BLaER1 (cell line): ENCODE results near the gene BORCS5.

Experiments used
- H3K27ac ChIP-seq: shearing (Covaris generic); formaldehyde crosslinking; 2 replicates; pipeline ENCODE4 v1.8.1; 2022
- H3K27me3 ChIP-seq: shearing (Covaris generic); formaldehyde crosslinking; 2 replicates; pipeline ENCODE4 v1.8.1; 2022
- H3K36me3 ChIP-seq: shearing (Covaris generic); formaldehyde crosslinking; 2 replicates; pipeline ENCODE4 v1.8.1; 2022
- H3K4me1 ChIP-seq: shearing (Covaris generic); formaldehyde crosslinking; 2 replicates; pipeline ENCODE4 v1.8.1; 2022
- H3K4me2 ChIP-seq: shearing (Covaris generic); formaldehyde crosslinking; 2 replicates; pipeline ENCODE4 v1.8.1; 2022
- H3K4me3 ChIP-seq: shearing (Covaris generic); formaldehyde crosslinking; 2 replicates; pipeline ENCODE4 v1.8.1; 2022
- H3K9ac ChIP-seq: shearing (Covaris generic); formaldehyde crosslinking; 2 replicates; pipeline ENCODE4 v1.8.1; 2022
- H3K9me3 ChIP-seq: shearing (Covaris generic); formaldehyde crosslinking; 2 replicates; pipeline ENCODE4 v1.8.1; 2022
- H4K20me1 ChIP-seq: shearing (Covaris generic); formaldehyde crosslinking; 2 replicates; pipeline ENCODE4 v1.8.1; 2022
- Cebpa-rat ChIP-seq: shearing (Covaris generic); IDR thresholded peaks from 2 replicates; pipeline ENCODE4 v1.8.1; 2022

The BORCS5 gene

GRCh38 chr12:12372946-12373722, 16.3 kb downstream of the BORCS5 start:
- no peak overlapping the region for H3K4me2 ChIP-seq
- no peaks in the 10 kb centered on the region for H3K27me3 ChIP-seq
- H3K36me3 ChIP-seq: peaks cover 3% of the 10 kb centered on the region; the same call in 1 of the 2 replicates
- TF ChIP-seq Cebpa-rat: no peak
- H4K20me1 ChIP-seq: no peaks in the 10 kb centered on the region
- no peaks in the 10 kb centered on the region for H3K9me3 ChIP-seq
- 0 out of 2 replicates have a peak, but pooled peaks cover 7% of the 10 kb centered on the region for H3K4me1 ChIP-seq
- no peak overlapping the region for H3K27ac ChIP-seq
- H3K9ac ChIP-seq: no peak overlapping the region
- no peak overlapping the region for H3K4me3 ChIP-seq

GRCh38 chr12:12376646-12377448, 20.0 kb downstream of the BORCS5 start:
- no peaks in the 10 kb centered on the region for H3K9me3 ChIP-seq
- peaks cover 16% of the 10 kb centered on the region for H3K4me1 ChIP-seq
- no peak overlapping the region for H3K4me2 ChIP-seq
- no peak overlapping the region for H3K27ac ChIP-seq
- no peaks in the 10 kb centered on the region for H3K36me3 ChIP-seq
- no peak overlapping the region for H3K4me3 ChIP-seq
- no peaks in the 10 kb centered on the region for H3K27me3 ChIP-seq
- H3K9ac ChIP-seq: no peak overlapping the region
- TF ChIP-seq Cebpa-rat: no peak
- H4K20me1 ChIP-seq: no peaks in the 10 kb centered on the region

- Histone ChIP-seq H3K27me3 (no peaks in the 10 kb centered on the region), H3K4me3 (no peak overlapping the region), H3K9me3 (peaks cover 10% of the 10 kb centered on the region), H3K36me3 (peaks cover 8% of the 10 kb centered on the region; the same call in 1 of the 2 replicates), H3K4me1 (peaks cover 16% of the 10 kb centered on the region), H3K4me2 (no peak overlapping the region), H3K9ac (no peak overlapping the region), H4K20me1 (no peaks in the 10 kb centered on the region), H3K27ac (no peak overlapping the region)
- TF ChIP-seq Cebpa-rat: no peak
These were observed 21.7 kb downstream of the BORCS5 start for GRCh38 chr12:12378616-12379015.

- Histone ChIP-seq H3K27ac (no peak overlapping the region), H3K36me3 (peaks cover 8% of the 10 kb centered on the region; the same call in 1 of the 2 replicates), H3K4me1 (peaks cover 30% of the 10 kb centered on the region), H3K27me3 (no peaks in the 10 kb centered on the region), H3K9me3 (peaks cover 12% of the 10 kb centered on the region), H3K9ac (no peak overlapping the region), H4K20me1 (no peaks in the 10 kb centered on the region), H3K4me2 (peak overlapping the region; percentile 10; the same call in 1 of the 2 replicates), H3K4me3 (no peak overlapping the region)
- no peak for TF ChIP-seq Cebpa-rat
These were observed 23.2 kb downstream of the BORCS5 start for GRCh38 chr12:12379831-12380730.

- no peak overlapping the region for H3K9ac ChIP-seq
- H3K9me3 ChIP-seq: peaks cover 12% of the 10 kb centered on the region
- no peak overlapping the region for H3K4me3 ChIP-seq
- peaks cover 8% of the 10 kb centered on the region; the same call in 1 of the 2 replicates for H3K36me3 ChIP-seq
- H3K4me1 ChIP-seq: peaks cover 37% of the 10 kb centered on the region
- no peaks in the 10 kb centered on the region for H4K20me1 ChIP-seq
- H3K27ac ChIP-seq: no peak overlapping the region
- TF ChIP-seq Cebpa-rat: no peak
- H3K27me3 ChIP-seq: no peaks in the 10 kb centered on the region
- no peak overlapping the region for H3K4me2 ChIP-seq
These were observed 24.2 kb downstream of the BORCS5 start for GRCh38 chr12:12380949-12381593.

- Histone ChIP-seq H3K36me3 (peaks cover 8% of the 10 kb centered on the region; the same call in 1 of the 2 replicates), H3K4me1 (peaks cover 35% of the 10 kb centered on the region), H3K9ac (no peak overlapping the region), H3K27me3 (no peaks in the 10 kb centered on the region), H3K27ac (no peak overlapping the region), H3K4me3 (no peak overlapping the region), H3K9me3 (peaks cover 12% of the 10 kb centered on the region), H3K4me2 (no peak overlapping the region), H4K20me1 (no peaks in the 10 kb centered on the region)
- no peak for TF ChIP-seq Cebpa-rat
These were observed 25.1 kb downstream of the BORCS5 start for GRCh38 chr12:12381982-12382381.

GRCh38 chr12:12384571-12385340, 27.9 kb downstream of the BORCS5 start:
- Histone ChIP-seq H4K20me1 (no peaks in the 10 kb centered on the region), H3K36me3 (peaks cover 8% of the 10 kb centered on the region; the same call in 1 of the 2 replicates), H3K9me3 (peaks cover 14% of the 10 kb centered on the region), H3K27me3 (no peaks in the 10 kb centered on the region), H3K27ac (peak overlapping the region; percentile 64), H3K4me3 (no peak overlapping the region), H3K4me1 (peaks cover 31% of the 10 kb centered on the region), H3K9ac (peak overlapping the region; percentile 31; the same call in 1 of the 2 replicates), H3K4me2 (peak overlapping the region; percentile 51)
- TF ChIP-seq Cebpa-rat: no peak

- H3K27ac ChIP-seq: no peak overlapping the region
- H4K20me1 ChIP-seq: no peaks in the 10 kb centered on the region
- H3K4me1 ChIP-seq: peaks cover 26% of the 10 kb centered on the region
- peaks cover 3% of the 10 kb centered on the region; the same call in 1 of the 2 replicates for H3K36me3 ChIP-seq
- H3K4me2 ChIP-seq: no peak overlapping the region
- peaks cover 10% of the 10 kb centered on the region for H3K9me3 ChIP-seq
- H3K27me3 ChIP-seq: no peaks in the 10 kb centered on the region
- H3K9ac ChIP-seq: no peak overlapping the region
- no peak for TF ChIP-seq Cebpa-rat
- H3K4me3 ChIP-seq: no peak overlapping the region
These were observed 30.6 kb downstream of the BORCS5 start for GRCh38 chr12:12387501-12387900.
